ENCODE data around the gene FZD4. TPM values are rescaled to one million over a fixed set of nuclear protein-coding genes. Genes with fewer than 3 reads are reported as not detected.

FZD4 gene
- total and polyA plus RNA-seq, 2 experiments from 2014 or later: 7.7 to 18.9 TPM

- Histone ChIP-seq H3K36me3 (replicated peaks; ENCODE audit: insufficient read depth, low read depth) (no peaks in the 10 kb centered on the region), H3K27ac (no peak overlapping the region), H2AFZ (no peak overlapping the region), H3K9me2 (replicated peaks; ENCODE audit: insufficient read depth) (no peaks in the 10 kb centered on the region), H3K27me3 (no peaks in the 10 kb centered on the region), H3K4me3 (no peak overlapping the region), H3K9me3 (ENCODE audit: low read depth) (no peaks in the 10 kb centered on the region), H3K4me2 (no peak overlapping the region), H4K20me1 (ENCODE audit: insufficient read depth, poor library complexity, severe bottlenecking) (no peaks in the 10 kb centered on the region), H3K79me2 (no peaks in the 10 kb centered on the region), H3K4me1 (ENCODE audit: insufficient read depth) (peaks cover 19% of the 10 kb centered on the region)
- no peak for DNase-seq (ENCODE audit: low spot score)
- 91% methylated on average over 1 of the region's 1 CpG for WGBS (ENCODE audit: low lambda C conversion rate, missing lambda C conversion rate)
- no peak for TF ChIP-seq EZH2phosphoT487 (IDR thresholded peaks at IDR 0.05; ENCODE audit: low read depth, severe bottlenecking, unreplicated experiment)
These were observed 33.0 kb downstream of the FZD4 start for GRCh38 chr11:86922225-86922624.

- no peaks in the 10 kb centered on the region for H3K27me3 ChIP-seq
- TF ChIP-seq CTCF (IDR thresholded peaks at IDR 0.05; ENCODE audit: poor library complexity): peak; percentile 73
- TF ChIP-seq EZH2 (IDR thresholded peaks at IDR 0.05; ENCODE audit: borderline replicate concordance): no peak
- peaks cover 14% of the 10 kb centered on the region for H3K4me1 ChIP-seq (ENCODE audit: insufficient read depth)
- peak; percentile 63 for DNase-seq (ENCODE audit: low spot score)
- H3K36me3 ChIP-seq (replicated peaks; ENCODE audit: insufficient read depth, low read depth): no peaks in the 10 kb centered on the region
- H4K20me1 ChIP-seq (ENCODE audit: insufficient read depth, poor library complexity, severe bottlenecking): no peaks in the 10 kb centered on the region
- H3K9me3 ChIP-seq (ENCODE audit: low read depth): no peaks in the 10 kb centered on the region
- H3K9me2 ChIP-seq (replicated peaks; ENCODE audit: insufficient read depth): no peaks in the 10 kb centered on the region
- no peak overlapping the region for H3K4me2 ChIP-seq
- no peaks in the 10 kb centered on the region for H3K79me2 ChIP-seq
- no peak overlapping the region for H2AFZ ChIP-seq
- H3K4me3 ChIP-seq: no peak overlapping the region
- WGBS (ENCODE audit: low lambda C conversion rate, missing lambda C conversion rate): 66% methylated on average over 7 of the region's 7 CpGs
- peak overlapping the region; percentile 41 for H3K27ac ChIP-seq
These were observed 35.5 kb downstream of the FZD4 start for GRCh38 chr11:86919557-86920210.

- H3K9me2 ChIP-seq (replicated peaks; ENCODE audit: insufficient read depth): no peaks in the 10 kb centered on the region
- H3K4me1 ChIP-seq (ENCODE audit: insufficient read depth): peaks cover 9% of the 10 kb centered on the region
- H4K20me1 ChIP-seq (ENCODE audit: insufficient read depth, poor library complexity, severe bottlenecking): no peaks in the 10 kb centered on the region
- DNase-seq (ENCODE audit: low spot score): no peak
- H2AFZ ChIP-seq: no peak overlapping the region
- no peaks in the 10 kb centered on the region for H3K36me3 ChIP-seq (replicated peaks; ENCODE audit: insufficient read depth, low read depth)
- TF ChIP-seq CTCF (IDR thresholded peaks at IDR 0.05; ENCODE audit: poor library complexity): no peak
- TF ChIP-seq EZH2 (IDR thresholded peaks at IDR 0.05; ENCODE audit: borderline replicate concordance): no peak
- no peak for TF ChIP-seq EZH2phosphoT487 (IDR thresholded peaks at IDR 0.05; ENCODE audit: low read depth, severe bottlenecking, unreplicated experiment)
- no peaks in the 10 kb centered on the region for H3K9me3 ChIP-seq (ENCODE audit: low read depth)
- no peaks in the 10 kb centered on the region for H3K27me3 ChIP-seq
- peak overlapping the region; percentile 41 for H3K27ac ChIP-seq
- 87% methylated on average over 7 of the region's 7 CpGs for WGBS (ENCODE audit: low lambda C conversion rate, missing lambda C conversion rate)
- H3K4me3 ChIP-seq: no peak overlapping the region
- no peaks in the 10 kb centered on the region for H3K79me2 ChIP-seq
- no peak overlapping the region for H3K4me2 ChIP-seq
These were observed 36.2 kb downstream of the FZD4 start for GRCh38 chr11:86918973-86919372.

GRCh38 chr11:86918496-86918895 is 36.7 kb downstream of the FZD4 start:
- H3K27me3 ChIP-seq: no peaks in the 10 kb centered on the region
- no peaks in the 10 kb centered on the region for H3K36me3 ChIP-seq (replicated peaks; ENCODE audit: insufficient read depth, low read depth)
- no peak for DNase-seq (ENCODE audit: low spot score)
- WGBS (ENCODE audit: low lambda C conversion rate, missing lambda C conversion rate): 88% methylated on average over 2 of the region's 2 CpGs
- peaks cover 7% of the 10 kb centered on the region for H3K4me1 ChIP-seq (ENCODE audit: insufficient read depth)
- no peak overlapping the region for H3K4me3 ChIP-seq
- H3K27ac ChIP-seq: no peak overlapping the region
- TF ChIP-seq EZH2phosphoT487 (IDR thresholded peaks at IDR 0.05; ENCODE audit: low read depth, severe bottlenecking, unreplicated experiment) (no peak), EZH2 (IDR thresholded peaks at IDR 0.05; ENCODE audit: borderline replicate concordance) (no peak), CTCF (IDR thresholded peaks at IDR 0.05; ENCODE audit: poor library complexity) (no peak)
- H3K79me2 ChIP-seq: no peaks in the 10 kb centered on the region
- H2AFZ ChIP-seq: no peak overlapping the region
- H4K20me1 ChIP-seq (ENCODE audit: insufficient read depth, poor library complexity, severe bottlenecking): no peaks in the 10 kb centered on the region
- H3K4me2 ChIP-seq: no peak overlapping the region
- no peaks in the 10 kb centered on the region for H3K9me3 ChIP-seq (ENCODE audit: low read depth)
- H3K9me2 ChIP-seq (replicated peaks; ENCODE audit: insufficient read depth): no peaks in the 10 kb centered on the region
